ENCODE data around the gene KRT40. TPM values are rescaled to one million over a fixed set of nuclear protein-coding genes. Genes with fewer than 3 reads are reported as not detected.
"Not testable (repeated sequence)": the region's sequence is repeated elsewhere in the genome, so short reads cannot be mapped to it uniquely, and the experiment has no call there.

The KRT40 gene
- total RNA-seq, 1 donor from 2014 or later: not detected

DNA sequence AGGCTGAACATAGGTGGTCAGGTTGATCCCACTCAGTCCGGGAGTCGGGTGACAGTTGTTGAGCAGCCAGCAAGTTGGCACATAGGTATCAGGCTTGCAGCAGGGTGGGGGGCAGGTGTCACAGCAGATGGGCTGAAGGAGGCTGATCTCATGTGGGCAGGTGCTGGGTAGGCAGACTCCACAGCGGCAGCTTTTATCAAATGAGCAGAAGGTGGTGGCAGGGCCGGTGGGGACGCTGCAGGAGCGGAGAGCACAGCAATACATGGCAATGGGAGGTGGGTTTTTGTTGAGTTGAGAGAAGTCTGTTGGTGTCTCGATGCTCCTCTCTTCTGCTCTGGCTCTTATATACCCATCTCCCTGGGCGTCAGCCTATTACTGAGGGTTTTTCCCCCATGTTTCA, 24.7 kb upstream of the KRT40 start, which contains the start of gene KRTAP3-1:
Gene KRTAP3-1, minus strand, starts transcription at position 318 of the 400 bp plus-strand sequence. Its CDS starts 54 bp downstream, at position 264.
- H3K4me3 Mint-ChIP-seq (ENCODE audit: unreplicated experiment): no peak within 1 kb of the TSS
- no peak for DNase-seq (ENCODE audit: low spot score)
- H3K27me3 Mint-ChIP-seq (ENCODE audit: unreplicated experiment): no peaks in the 10 kb centered on the region
- no peaks in the 10 kb centered on the region for H3K9me3 Mint-ChIP-seq (ENCODE audit: unreplicated experiment)
- TF ChIP-seq, protein P1, sequence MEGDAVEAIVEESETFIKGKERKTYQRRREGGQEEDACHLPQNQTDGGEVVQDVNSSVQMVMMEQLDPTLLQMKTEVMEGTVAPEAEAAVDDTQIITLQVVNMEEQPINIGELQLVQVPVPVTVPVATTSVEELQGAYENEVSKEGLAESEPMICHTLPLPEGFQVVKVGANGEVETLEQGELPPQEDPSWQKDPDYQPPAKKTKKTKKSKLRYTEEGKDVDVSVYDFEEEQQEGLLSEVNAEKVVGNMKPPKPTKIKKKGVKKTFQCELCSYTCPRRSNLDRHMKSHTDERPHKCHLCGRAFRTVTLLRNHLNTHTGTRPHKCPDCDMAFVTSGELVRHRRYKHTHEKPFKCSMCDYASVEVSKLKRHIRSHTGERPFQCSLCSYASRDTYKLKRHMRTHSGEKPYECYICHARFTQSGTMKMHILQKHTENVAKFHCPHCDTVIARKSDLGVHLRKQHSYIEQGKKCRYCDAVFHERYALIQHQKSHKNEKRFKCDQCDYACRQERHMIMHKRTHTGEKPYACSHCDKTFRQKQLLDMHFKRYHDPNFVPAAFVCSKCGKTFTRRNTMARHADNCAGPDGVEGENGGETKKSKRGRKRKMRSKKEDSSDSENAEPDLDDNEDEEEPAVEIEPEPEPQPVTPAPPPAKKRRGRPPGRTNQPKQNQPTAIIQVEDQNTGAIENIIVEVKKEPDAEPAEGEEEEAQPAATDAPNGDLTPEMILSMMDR (IDR thresholded peaks at IDR 0.05; ENCODE audit: unreplicated experiment): no peak
- no peaks in the 10 kb centered on the region for H3K36me3 Mint-ChIP-seq (ENCODE audit: low read depth, unreplicated experiment)
- H3K27ac Mint-ChIP-seq (ENCODE audit: unreplicated experiment): no peak within 1 kb of the TSS
- H3K4me1 Mint-ChIP-seq (ENCODE audit: unreplicated experiment): no peaks in the 10 kb centered on the region

DNA sequence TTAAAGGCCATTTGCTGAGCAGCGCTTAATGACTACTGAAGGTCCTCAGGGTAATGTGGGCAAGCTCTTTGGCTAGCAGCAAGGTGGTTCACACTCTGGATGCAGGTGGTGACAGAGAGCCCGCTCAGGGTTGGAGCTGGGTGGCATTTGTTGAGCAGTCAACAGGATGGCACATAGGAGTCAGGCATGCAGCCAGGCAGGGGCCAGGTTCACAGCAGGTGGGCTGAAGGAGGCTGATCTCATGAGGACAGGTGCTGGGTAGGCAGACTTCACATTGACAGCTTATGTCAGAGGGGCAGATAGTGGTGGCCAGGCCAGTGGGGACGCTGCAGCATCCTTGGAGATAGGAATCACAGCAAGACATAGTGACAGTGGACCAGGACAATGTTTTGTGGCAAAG, 20.3 kb upstream of the KRT40 start:
- no peak overlapping the region for H3K27ac Mint-ChIP-seq (ENCODE audit: unreplicated experiment)
- H3K27me3 Mint-ChIP-seq (ENCODE audit: unreplicated experiment): peaks cover 2% of the 10 kb centered on the region
- H3K4me1 Mint-ChIP-seq (ENCODE audit: unreplicated experiment): no peaks in the 10 kb centered on the region
- TF ChIP-seq, protein P1 (IDR thresholded peaks at IDR 0.05; ENCODE audit: unreplicated experiment): no peak
- no peaks in the 10 kb centered on the region for H3K36me3 Mint-ChIP-seq (ENCODE audit: low read depth, unreplicated experiment)
- no peak for DNase-seq (ENCODE audit: low spot score)
- no peak overlapping the region for H3K4me3 Mint-ChIP-seq (ENCODE audit: unreplicated experiment)
- no peaks in the 10 kb centered on the region for H3K9me3 Mint-ChIP-seq (ENCODE audit: unreplicated experiment)

DNA sequence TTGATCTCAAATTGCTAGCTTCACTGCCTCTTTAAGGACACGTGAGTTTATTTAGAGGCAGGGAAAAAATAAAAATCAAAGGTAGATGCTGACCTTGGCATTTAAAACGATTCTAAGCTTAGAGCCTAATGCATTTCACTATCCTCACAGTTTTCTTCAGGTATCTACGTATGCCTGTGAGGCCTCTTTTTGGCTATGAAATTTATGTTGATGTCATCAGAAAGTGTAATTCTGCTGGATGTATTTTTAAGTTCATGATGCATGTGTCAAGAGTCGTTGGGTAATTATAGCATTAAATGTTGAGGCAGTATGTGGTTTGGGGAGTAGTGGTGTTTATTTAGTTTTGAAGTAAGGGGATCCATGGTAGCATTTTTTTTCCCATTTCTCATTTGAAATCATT, 19.8 kb upstream of the KRT40 start:
- Mint-ChIP-seq H3K4me3 (ENCODE audit: unreplicated experiment) (no peak overlapping the region), H3K27ac (ENCODE audit: unreplicated experiment) (no peak overlapping the region), H3K9me3 (ENCODE audit: unreplicated experiment) (no peaks in the 10 kb centered on the region), H3K27me3 (ENCODE audit: unreplicated experiment) (peaks cover 2% of the 10 kb centered on the region), H3K36me3 (ENCODE audit: low read depth, unreplicated experiment) (no peaks in the 10 kb centered on the region), H3K4me1 (ENCODE audit: unreplicated experiment) (no peaks in the 10 kb centered on the region)
- no peak for DNase-seq (ENCODE audit: low spot score)
- TF ChIP-seq, protein P1 (IDR thresholded peaks at IDR 0.05; ENCODE audit: unreplicated experiment): no peak

DNA sequence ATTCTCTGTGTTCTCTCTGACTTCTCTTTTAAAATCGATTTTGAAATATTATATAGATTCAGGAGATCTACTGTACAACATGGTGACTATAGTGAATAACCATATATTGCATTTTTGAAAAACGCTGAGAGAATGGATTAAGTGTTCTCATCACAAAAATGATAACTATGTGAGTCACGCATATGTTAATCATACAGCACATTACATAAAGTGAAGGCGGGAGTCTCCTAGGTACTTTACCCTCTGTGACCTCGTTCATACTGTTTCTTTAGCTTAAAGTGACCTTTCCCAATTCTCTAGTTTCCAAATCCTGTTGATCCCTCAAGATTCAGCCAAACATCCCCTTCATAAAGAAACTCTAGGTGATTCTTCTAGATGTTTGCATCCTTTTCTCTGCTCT, 18.7 kb upstream of the KRT40 start:
- H3K9me3 Mint-ChIP-seq (ENCODE audit: unreplicated experiment): no peaks in the 10 kb centered on the region
- H3K36me3 Mint-ChIP-seq (ENCODE audit: low read depth, unreplicated experiment): no peaks in the 10 kb centered on the region
- H3K4me3 Mint-ChIP-seq (ENCODE audit: unreplicated experiment): no peak overlapping the region
- H3K4me1 Mint-ChIP-seq (ENCODE audit: unreplicated experiment): no peaks in the 10 kb centered on the region
- peaks cover 2% of the 10 kb centered on the region for H3K27me3 Mint-ChIP-seq (ENCODE audit: unreplicated experiment)
- no peak for DNase-seq (ENCODE audit: low spot score)
- H3K27ac Mint-ChIP-seq (ENCODE audit: unreplicated experiment): no peak overlapping the region
- TF ChIP-seq, protein P1 (IDR thresholded peaks at IDR 0.05; ENCODE audit: unreplicated experiment): no peak

DNA sequence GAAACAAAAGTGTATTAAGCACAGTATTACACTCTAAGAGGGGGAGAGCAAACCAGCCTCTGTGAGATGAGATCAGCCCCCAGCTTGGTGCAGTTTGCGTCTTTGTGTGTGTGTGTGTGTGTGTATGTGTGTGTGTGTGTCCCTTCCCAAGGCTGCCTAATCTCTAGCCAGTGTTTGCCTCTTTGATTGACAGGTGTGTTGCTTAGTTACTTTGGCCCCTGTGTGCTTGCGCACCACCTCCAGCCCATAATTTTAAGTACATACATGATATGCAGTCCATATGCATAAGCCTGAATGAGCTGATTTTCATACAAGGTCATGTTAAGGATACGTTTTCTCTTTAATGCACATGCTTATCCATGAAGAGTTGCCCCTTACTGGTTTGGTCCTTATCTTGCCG, 17.7 kb upstream of the KRT40 start:
- TF ChIP-seq, protein P1 (IDR thresholded peaks at IDR 0.05; ENCODE audit: unreplicated experiment): no peak
- H3K27me3 Mint-ChIP-seq (ENCODE audit: unreplicated experiment): peaks cover 2% of the 10 kb centered on the region
- no peaks in the 10 kb centered on the region for H3K36me3 Mint-ChIP-seq (ENCODE audit: low read depth, unreplicated experiment)
- no peak overlapping the region for H3K4me3 Mint-ChIP-seq (ENCODE audit: unreplicated experiment)
- no peak overlapping the region for H3K27ac Mint-ChIP-seq (ENCODE audit: unreplicated experiment)
- no peaks in the 10 kb centered on the region for H3K4me1 Mint-ChIP-seq (ENCODE audit: unreplicated experiment)
- DNase-seq (ENCODE audit: low spot score): no peak
- no peaks in the 10 kb centered on the region for H3K9me3 Mint-ChIP-seq (ENCODE audit: unreplicated experiment)

DNA sequence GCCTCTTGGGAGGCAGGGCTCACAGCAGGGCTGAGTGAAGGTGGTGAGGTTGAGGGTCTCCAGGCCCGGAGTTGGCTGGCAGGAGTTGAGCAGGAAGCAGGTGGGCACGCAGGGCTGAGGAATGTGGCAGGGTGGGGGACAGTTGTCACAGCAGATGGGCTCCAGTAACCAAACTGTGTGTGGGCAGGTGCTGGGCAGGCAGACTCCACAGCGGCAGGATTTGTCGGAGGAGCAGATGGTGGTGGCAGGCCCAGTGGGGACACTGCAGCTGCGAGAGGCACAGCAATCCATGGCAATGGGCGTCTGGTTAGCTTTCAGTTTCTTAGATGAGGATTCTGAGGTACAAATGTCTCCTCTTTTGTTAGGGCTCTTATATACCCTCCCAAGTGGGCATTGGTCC, 15.4 kb upstream of the KRT40 start, which contains the start of gene KRTAP3-2:
Gene KRTAP3-2, minus strand, starts transcription at position 344 of the 400 bp plus-strand sequence. Its CDS starts 53 bp downstream, at position 291.
- H3K4me3 Mint-ChIP-seq (ENCODE audit: unreplicated experiment); DNase-seq (ENCODE audit: low spot score); H3K27me3 Mint-ChIP-seq (ENCODE audit: unreplicated experiment); H3K9me3 Mint-ChIP-seq (ENCODE audit: unreplicated experiment); H3K36me3 Mint-ChIP-seq (ENCODE audit: low read depth, unreplicated experiment); H3K27ac Mint-ChIP-seq (ENCODE audit: unreplicated experiment); H3K4me1 Mint-ChIP-seq (ENCODE audit: unreplicated experiment): not testable (repeated sequence)

All from endothelial cell (in vitro differentiated cells).